ENCODE data around the gene TMEM38A. TPM values are rescaled to one million over a fixed set of nuclear protein-coding genes. Genes with fewer than 3 reads are reported as not detected.

TMEM38A gene, protein sequence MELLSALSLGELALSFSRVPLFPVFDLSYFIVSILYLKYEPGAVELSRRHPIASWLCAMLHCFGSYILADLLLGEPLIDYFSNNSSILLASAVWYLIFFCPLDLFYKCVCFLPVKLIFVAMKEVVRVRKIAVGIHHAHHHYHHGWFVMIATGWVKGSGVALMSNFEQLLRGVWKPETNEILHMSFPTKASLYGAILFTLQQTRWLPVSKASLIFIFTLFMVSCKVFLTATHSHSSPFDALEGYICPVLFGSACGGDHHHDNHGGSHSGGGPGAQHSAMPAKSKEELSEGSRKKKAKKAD
- 1 to 10 TPM; 1.1 to 1.7 TPM for total RNA-seq

DNA sequence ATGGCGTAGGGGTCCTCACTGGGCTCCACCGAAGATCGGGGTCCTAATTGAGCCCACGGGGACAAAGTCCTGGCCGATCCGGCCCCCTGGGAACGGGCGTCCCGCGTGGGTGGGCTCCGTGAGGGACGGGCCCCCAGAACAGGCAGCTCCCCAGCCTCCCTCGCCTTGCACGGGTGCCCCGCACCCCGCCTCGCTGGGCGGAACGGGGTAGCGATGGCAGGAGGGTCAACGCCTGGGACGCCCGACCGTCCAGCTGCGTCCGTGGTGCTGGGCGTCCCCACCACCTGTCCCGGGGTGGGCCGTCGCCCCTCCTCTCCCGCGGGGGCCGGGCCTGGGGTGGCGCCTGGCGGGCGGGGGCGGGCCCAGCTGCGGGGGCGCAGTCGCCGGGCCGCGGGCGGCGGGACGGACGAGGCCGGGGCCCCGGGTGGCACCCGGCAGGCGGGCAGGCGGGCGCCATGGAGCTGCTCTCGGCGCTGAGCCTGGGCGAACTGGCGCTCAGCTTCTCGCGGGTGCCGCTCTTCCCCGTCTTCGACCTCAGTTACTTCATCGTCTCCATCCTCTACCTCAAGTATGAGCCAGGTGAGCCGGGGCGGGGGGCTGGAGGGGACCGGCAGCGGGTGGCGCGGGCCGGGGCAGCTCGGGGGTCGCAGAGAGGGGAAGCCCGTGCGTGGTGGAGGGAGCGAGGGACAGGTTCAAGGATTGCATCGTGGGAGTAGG, at the start of gene TMEM38A:
Gene TMEM38A (plus strand): TSS at position 377 of the 717 bp plus-strand sequence. CDS start 79 bp downstream, at position 456.
- DNase-seq, result peak; percentile 37
- peaks cover 17% of the 10 kb centered on the region for H3K27me3 Mint-ChIP-seq
- no peaks in the 10 kb centered on the region for H3K9me3 Mint-ChIP-seq
- peaks cover 54% of the 10 kb centered on the region for H3K4me1 Mint-ChIP-seq
- H3K36me3 Mint-ChIP-seq (ENCODE audit: low read depth), result peaks cover 25% of the 10 kb centered on the region
- H3K4me3 Mint-ChIP-seq, result peak within 1 kb of the TSS; percentile 97
- H3K27ac Mint-ChIP-seq, result peak within 1 kb of the TSS; percentile 95
- ChIA-PET POLR2A (no interaction called here), CTCF (interaction anchor here (1.0 to 1.2 kb wide), 3 partner anchors 11 to 621 kb away, joined by 3 to 4 read pairs (median 3); no protein-coding TSS in a partner anchor)

DNA sequence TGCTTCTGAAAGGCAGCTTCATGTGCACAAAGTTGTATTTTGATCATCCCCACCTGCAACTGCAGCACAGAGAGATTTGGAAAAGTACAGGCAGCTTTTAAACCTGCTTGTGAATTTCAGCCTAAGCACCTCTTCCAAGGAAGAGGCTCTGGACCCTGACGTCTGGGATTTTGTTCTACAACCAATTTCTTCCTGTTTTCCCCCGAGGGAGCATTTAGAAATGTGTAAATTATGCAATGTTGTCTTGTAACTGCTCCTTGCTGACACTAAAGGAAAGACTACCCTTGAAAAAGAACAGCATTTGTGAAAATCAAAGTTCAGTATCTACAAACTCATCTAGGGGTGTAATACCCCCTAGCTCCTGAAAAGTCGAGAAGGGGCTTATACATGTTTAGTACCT, 48.3 kb upstream of the TMEM38A start:
- Mint-ChIP-seq H3K27me3 (no peaks in the 10 kb centered on the region), H3K4me1 (peaks cover 75% of the 10 kb centered on the region), H3K4me3 (no peak overlapping the region), H3K27ac (peak overlapping the region; percentile 33), H3K36me3 (ENCODE audit: low read depth) (no peaks in the 10 kb centered on the region), H3K9me3 (no peaks in the 10 kb centered on the region)
- DNase-seq, result no peak
- ChIA-PET POLR2A (no interaction called here), CTCF (interaction anchor here (0.6 to 1.0 kb wide), 2 partner anchors 14 to 44 kb away, joined by 4 to 5 read pairs; no protein-coding TSS in a partner anchor)

DNA sequence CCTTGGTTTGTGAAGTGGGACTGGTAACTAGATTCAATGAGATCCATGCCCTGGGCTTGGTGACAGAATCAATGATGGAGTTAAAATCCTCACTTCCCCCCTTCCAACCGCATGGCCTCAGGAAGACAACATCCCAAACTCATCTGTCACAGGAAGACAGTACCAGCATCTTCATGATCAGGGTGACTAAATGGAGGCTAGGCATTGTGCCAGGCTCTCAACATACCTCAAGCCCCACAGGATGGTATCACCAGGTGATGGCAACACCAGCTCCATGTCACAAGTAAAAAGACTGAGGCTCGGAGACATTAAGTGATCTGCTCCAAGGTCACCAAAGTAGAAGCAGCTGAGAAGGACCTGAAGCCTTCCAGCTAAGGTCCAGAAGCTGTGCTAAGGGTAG, 47.1 kb upstream of the TMEM38A start:
- ChIA-PET CTCF (interaction anchor here (1.0 to 1.5 kb wide), 3 partner anchors 10 to 15 kb away, joined by 3 to 6 read pairs (median 5); no protein-coding TSS in a partner anchor), POLR2A (no interaction called here)
- Mint-ChIP-seq H3K27me3 (no peaks in the 10 kb centered on the region), H3K9me3 (no peaks in the 10 kb centered on the region), H3K4me1 (peaks cover 68% of the 10 kb centered on the region), H3K27ac (no peak overlapping the region), H3K36me3 (ENCODE audit: low read depth) (no peaks in the 10 kb centered on the region), H3K4me3 (no peak overlapping the region)
- DNase-seq, result no peak

DNA sequence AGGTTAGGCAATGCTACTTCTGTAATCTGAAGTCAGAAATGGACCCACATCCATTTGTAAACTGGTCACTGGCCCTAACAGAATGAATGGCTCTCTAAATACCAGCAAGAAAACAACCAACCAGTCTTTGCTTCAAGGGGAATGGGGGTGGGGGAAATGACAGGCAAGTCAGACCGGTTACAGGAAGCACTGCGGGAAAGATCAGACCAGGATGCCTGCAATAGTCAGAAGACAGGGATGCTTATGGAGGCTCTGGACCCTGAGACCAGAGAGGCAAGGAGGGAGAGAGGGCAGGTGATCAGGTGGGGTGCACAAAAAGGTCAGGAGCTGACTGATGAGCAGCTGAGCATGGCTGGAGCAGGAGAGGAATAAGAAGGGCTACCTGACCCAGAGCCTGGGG, 46.0 kb upstream of the TMEM38A start:
- ChIA-PET POLR2A (no interaction called here), CTCF (interaction anchor here (1.0 to 1.5 kb wide), 5 partner anchors 10 to 16 kb away, joined by 3 to 7 read pairs (median 3); no protein-coding TSS in a partner anchor)
- Mint-ChIP-seq H3K4me3 (no peak overlapping the region), H3K27ac (peak overlapping the region; percentile 67), H3K9me3 (no peaks in the 10 kb centered on the region), H3K4me1 (peaks cover 68% of the 10 kb centered on the region), H3K36me3 (ENCODE audit: low read depth) (no peaks in the 10 kb centered on the region), H3K27me3 (no peaks in the 10 kb centered on the region)
- no peak for DNase-seq

DNA sequence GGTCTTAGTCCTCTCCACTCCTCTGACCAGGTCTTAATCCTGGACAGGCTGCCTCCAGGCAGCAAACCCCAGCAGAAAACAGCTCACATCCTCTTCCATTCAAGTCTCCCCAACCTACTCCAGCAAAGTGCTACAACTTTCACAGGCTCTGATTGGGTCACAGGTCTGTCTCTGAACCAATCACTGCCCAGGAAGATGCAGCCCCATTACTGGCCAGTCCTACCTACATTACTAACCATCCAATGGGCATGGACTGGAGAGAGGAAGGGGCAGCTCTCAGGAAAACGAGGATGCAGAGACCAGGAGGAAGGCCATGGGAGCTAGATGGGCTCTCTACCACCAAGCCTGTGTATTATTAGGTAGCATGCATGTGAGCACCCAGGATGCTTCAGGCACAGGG, 45.1 kb upstream of the TMEM38A start:
- ChIA-PET POLR2A (no interaction called here), CTCF (interaction anchor here (1.0 to 1.5 kb wide), 2 partner anchors 9 to 12 kb away, joined by 3 to 7 read pairs; no protein-coding TSS in a partner anchor)
- H3K4me3 Mint-ChIP-seq, result no peak overlapping the region
- peaks cover 67% of the 10 kb centered on the region for H3K4me1 Mint-ChIP-seq
- H3K9me3 Mint-ChIP-seq, result no peaks in the 10 kb centered on the region
- no peak overlapping the region for H3K27ac Mint-ChIP-seq
- H3K36me3 Mint-ChIP-seq (ENCODE audit: low read depth), result no peaks in the 10 kb centered on the region
- no peaks in the 10 kb centered on the region for H3K27me3 Mint-ChIP-seq
- no peak for DNase-seq

DNA sequence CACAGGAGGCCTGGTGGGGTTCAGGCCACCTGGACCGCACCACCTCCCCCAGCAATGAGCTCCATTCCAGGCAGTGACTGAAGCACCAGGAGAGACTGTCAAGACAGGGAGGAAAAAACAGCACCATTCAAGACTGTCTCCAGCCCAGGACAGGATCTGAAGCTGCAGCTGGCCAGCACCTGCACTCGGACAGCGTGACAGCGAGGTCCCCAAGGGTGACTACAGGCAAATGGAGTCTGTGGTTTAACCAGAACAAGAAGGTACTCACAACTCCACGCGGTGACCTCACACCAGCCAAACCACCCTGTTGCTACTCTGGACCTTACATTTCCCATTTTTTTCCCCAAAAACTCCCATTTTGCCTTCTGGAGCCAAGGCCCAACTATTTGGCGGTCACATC, 42.7 kb upstream of the TMEM38A start:
- no peaks in the 10 kb centered on the region for H3K9me3 Mint-ChIP-seq
- POLR2A ChIA-PET, result no interaction called here

DNA sequence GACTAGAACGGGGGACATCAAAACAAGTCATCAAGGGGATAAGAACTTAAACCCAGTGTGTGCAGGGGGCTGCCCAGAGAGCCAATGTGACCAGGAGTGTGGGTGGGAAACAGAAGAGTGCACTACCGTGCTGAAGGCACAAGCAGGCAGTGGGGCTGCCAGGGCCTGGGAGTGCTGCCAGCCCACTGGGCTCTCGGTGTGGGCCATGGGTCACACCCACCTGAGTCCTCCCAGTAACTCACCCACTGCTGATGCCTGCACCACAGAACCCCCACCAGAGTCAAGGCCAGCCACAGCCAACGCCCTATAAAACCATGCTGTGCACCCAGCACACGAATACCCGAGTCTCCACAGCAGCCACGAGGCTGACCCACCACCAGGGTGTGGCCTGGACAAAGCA, 41.5 kb upstream of the TMEM38A start:
- no peak for DNase-seq
- POLR2A ChIA-PET, result no interaction called here
- H3K4me1 Mint-ChIP-seq, result peaks cover 52% of the 10 kb centered on the region
- H3K27ac Mint-ChIP-seq, result no peak overlapping the region
- CTCF ChIA-PET, result no interaction called here
- no peak overlapping the region for H3K4me3 Mint-ChIP-seq
- H3K27me3 Mint-ChIP-seq, result no peaks in the 10 kb centered on the region
- H3K36me3 Mint-ChIP-seq (ENCODE audit: low read depth), result peaks cover 2% of the 10 kb centered on the region
- no peaks in the 10 kb centered on the region for H3K9me3 Mint-ChIP-seq

More for the DNA sequence above, 42.7 kb upstream of the TMEM38A start:
- peak overlapping the region; percentile 48 for H3K27ac Mint-ChIP-seq
- H3K4me1 Mint-ChIP-seq, result peaks cover 58% of the 10 kb centered on the region
- CTCF ChIA-PET, result interaction anchor here (0.9 to 1.4 kb wide), 3 partner anchors 9 to 41 kb away, joined by 3 to 5 read pairs (median 3); partner anchors contain the start of gene MED26
- H3K36me3 Mint-ChIP-seq (ENCODE audit: low read depth), result no peaks in the 10 kb centered on the region
- no peaks in the 10 kb centered on the region for H3K27me3 Mint-ChIP-seq
- no peak for DNase-seq
- no peak overlapping the region for H3K4me3 Mint-ChIP-seq

DNA sequence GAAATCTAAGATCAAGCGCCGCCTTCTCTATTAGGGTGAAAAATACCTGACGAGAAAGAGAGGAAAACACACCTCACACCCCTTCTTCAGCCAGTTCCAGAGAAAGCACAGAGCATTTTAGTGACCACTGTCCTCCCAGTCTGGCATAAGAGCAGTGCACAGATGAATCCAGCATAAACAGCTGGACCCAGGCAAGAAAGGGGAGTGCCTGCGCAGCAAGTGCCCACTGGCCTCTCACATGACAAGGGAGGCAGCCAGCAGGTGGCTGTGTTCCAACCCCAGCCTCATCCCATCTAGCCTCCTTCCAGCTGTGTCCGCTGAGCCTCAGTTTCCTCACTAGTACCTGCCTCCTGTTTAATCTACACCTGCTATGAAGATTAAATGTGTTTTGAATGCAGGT, 40.9 kb upstream of the TMEM38A start:
- Mint-ChIP-seq H3K9me3 (no peaks in the 10 kb centered on the region), H3K27me3 (no peaks in the 10 kb centered on the region), H3K4me3 (no peak overlapping the region), H3K27ac (peak overlapping the region; percentile 22), H3K36me3 (ENCODE audit: low read depth) (peaks cover 2% of the 10 kb centered on the region), H3K4me1 (peaks cover 52% of the 10 kb centered on the region)
- POLR2A ChIA-PET, result no interaction called here
- DNase-seq, result no peak
- CTCF ChIA-PET, result interaction anchor here (0.6 kb wide), 1 partner anchor 95 kb away, joined by 4 read pairs; no protein-coding TSS in a partner anchor

DNA sequence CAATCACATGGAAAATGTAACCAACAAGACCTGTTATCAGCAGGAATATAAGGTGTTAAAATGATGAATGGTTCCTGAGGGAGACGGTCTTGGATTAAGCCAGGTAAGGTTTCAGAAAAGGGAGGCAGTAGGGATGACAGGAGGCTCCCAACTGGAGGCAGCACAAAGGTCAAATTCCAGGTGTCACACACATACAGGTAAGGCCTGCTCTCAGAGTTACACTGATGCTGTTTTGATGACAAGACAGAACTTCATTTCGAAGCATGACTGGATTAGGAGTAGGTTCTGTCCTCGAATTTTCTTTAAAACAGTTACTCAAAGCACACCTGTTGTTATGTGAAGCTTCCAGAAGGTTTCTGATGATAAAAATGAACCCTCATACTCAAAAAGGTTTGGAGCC, 40.4 kb upstream of the TMEM38A start:
- H3K9me3 Mint-ChIP-seq, result no peaks in the 10 kb centered on the region
- peak overlapping the region; percentile 22 for H3K27ac Mint-ChIP-seq
- H3K27me3 Mint-ChIP-seq, result no peaks in the 10 kb centered on the region
- POLR2A ChIA-PET, result no interaction called here
- no peak overlapping the region for H3K4me3 Mint-ChIP-seq
- CTCF ChIA-PET, result interaction anchor here (0.6 kb wide), 2 partner anchors 94 to 372 kb away, joined by 4 read pairs; no protein-coding TSS in a partner anchor
- H3K36me3 Mint-ChIP-seq (ENCODE audit: low read depth), result peaks cover 6% of the 10 kb centered on the region
- peaks cover 52% of the 10 kb centered on the region for H3K4me1 Mint-ChIP-seq
- no peak for DNase-seq

DNA sequence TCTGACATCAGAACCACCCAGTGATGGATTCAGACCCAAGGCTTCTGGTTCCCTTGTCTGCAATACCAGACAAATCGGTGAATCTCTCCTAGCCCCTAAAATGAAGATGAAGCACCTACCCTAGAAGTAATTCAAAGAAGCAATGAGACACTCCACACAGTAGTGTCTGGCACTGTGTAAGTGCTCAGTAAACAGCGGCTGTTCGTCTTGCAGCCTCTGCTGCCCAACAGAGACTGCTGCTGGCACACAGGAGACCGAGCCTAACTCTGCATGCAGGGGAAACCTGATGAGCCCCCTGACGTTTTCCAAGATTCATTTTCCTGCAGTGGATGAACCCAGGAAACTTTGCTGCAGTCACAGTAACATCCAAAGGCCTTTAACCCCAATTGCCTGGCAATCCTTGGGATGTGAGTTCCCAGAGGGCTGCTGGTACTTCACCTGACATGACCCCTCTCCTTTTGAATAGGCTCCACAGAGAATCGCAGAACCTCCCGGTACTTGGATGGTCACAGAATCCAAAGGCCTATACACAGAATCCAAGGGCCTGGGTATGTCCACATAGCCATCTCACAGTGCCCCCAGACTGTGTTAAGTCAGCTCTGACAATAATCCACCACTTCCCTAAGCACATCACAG, 39.7 kb upstream of the TMEM38A start:
- POLR2A ChIA-PET, result no interaction called here
- Mint-ChIP-seq H3K4me3 (no peak overlapping the region), H3K27me3 (no peaks in the 10 kb centered on the region), H3K36me3 (ENCODE audit: low read depth) (peaks cover 9% of the 10 kb centered on the region), H3K27ac (peak overlapping the region; percentile 19), H3K9me3 (no peaks in the 10 kb centered on the region), H3K4me1 (peaks cover 52% of the 10 kb centered on the region)
- DNase-seq, result no peak
- CTCF ChIA-PET, result no interaction called here

DNA sequence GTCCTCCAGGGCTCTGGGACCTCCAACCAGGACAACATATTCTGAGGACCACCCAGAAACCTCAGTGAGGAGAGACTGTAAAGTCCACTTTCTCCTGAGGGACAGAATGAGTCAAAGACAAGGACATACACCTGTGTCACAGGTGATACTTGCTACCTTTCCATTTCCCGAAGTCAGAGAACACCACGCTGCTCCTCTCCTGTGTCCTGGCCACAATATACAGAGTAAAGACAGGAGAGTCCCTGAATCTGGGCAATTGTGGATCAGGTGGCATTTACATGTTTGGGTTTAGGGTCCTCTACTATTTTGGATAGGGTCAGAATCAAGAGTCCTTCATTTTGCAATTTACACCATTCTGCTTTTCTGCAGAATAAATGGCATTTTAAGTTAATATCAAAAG, 37.9 kb upstream of the TMEM38A start:
- DNase-seq, result no peak
- Mint-ChIP-seq H3K36me3 (ENCODE audit: low read depth) (peaks cover 11% of the 10 kb centered on the region), H3K27ac (no peak overlapping the region), H3K4me1 (peaks cover 43% of the 10 kb centered on the region), H3K9me3 (no peaks in the 10 kb centered on the region), H3K27me3 (no peaks in the 10 kb centered on the region), H3K4me3 (no peak overlapping the region)
- ChIA-PET CTCF (no interaction called here), POLR2A (no interaction called here)

DNA sequence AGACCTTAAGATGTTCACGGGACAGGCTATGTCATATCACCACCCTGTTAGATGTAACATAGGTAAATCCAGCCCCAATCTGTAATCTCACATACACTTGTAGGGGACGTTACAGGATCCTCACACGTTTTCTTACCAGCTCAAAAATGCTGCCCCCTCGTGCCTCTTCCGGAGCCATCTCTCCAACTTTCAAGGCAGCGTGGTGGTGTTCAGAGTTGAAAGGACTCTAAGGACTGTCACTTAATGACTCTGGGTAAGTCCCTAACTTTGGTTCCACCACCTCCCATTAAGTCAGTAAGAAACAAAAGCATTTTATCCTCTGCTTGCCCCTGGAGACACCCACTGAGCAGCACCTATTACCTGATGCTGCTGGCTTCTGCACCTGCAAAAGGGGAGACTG, 37.4 kb upstream of the TMEM38A start:
- H3K9me3 Mint-ChIP-seq, result no peaks in the 10 kb centered on the region
- peaks cover 11% of the 10 kb centered on the region for H3K36me3 Mint-ChIP-seq (ENCODE audit: low read depth)
- CTCF ChIA-PET, result interaction anchor here (1.7 kb wide), 1 partner anchor 36 kb away, joined by 4 read pairs; no protein-coding TSS in a partner anchor
- no peaks in the 10 kb centered on the region for H3K27me3 Mint-ChIP-seq
- no peak for DNase-seq
- peak overlapping the region; percentile 31 for H3K27ac Mint-ChIP-seq
- no peak overlapping the region for H3K4me3 Mint-ChIP-seq
- H3K4me1 Mint-ChIP-seq, result peaks cover 43% of the 10 kb centered on the region
- POLR2A ChIA-PET, result no interaction called here

DNA sequence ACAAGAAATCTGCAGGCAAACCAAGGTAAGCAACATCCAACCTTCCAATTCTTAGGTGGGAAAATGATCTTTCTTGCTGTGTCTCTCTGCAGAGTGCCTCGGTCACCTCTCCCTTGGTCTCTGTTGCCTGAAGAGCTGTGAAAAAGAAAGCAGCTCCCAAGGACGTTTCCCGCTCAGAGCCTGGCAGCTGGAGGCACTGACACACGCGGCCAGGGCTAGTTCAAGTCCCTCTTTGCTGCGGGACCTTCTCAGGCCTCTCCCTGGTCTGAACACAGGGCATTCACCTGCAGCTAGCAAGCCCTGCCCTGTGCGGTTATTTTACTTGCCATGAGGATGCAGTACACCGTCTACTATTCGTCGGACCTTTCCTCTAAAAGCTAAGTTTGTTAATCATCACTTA, 36.7 kb upstream of the TMEM38A start:
- Mint-ChIP-seq H3K36me3 (ENCODE audit: low read depth) (peaks cover 11% of the 10 kb centered on the region), H3K4me3 (no peak overlapping the region), H3K9me3 (no peaks in the 10 kb centered on the region), H3K27ac (no peak overlapping the region), H3K4me1 (peaks cover 44% of the 10 kb centered on the region), H3K27me3 (no peaks in the 10 kb centered on the region)
- DNase-seq, result no peak
- ChIA-PET CTCF (interaction anchor here (0.6 to 1.7 kb wide), 7 partner anchors 9 to 795 kb away, joined by 3 to 7 read pairs (median 3); no protein-coding TSS in a partner anchor), POLR2A (no interaction called here)
